ENCODE results near the gene CCDC85C.

The CCDC85C gene

DNA sequence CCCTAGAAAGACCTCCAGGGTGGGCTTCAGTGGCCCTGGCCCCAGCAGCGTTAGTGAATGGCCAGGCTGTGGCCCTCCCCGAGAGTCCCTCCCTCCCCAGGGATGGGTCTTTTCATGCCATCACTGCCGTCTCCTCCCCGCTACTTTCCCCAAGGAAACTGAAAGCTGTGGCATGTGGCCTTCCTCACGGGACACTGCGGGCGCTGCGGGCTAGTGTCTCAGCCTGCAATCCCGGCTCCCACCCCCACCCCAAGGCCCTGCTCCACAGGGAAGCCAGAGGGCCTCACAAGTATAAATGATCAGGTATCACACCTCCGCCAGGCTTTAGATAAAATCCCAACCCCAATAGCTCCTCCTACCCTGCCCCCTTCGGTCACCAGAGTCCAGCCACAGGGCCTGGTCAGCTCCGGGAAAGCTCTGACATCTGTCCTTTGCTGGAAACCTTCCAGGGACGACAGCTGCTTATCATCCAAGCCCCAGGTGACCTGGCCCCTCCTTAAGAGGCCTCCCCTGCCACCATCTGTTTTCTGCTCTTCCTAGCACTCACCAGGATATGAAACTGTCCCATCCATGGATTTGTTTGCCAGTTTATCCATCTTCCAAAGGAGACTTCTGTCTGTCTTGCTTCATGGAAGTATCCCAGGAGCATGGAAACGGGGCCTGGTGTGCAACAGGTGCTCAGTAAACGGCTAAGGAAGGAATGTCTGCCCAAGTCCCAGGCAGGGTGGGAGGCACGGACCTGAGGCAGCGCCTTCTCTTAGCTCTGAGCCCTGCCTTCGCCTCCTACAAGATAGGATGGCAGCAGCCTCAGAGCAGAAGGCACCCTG, 31.6 kb downstream of the CCDC85C start:
- DNase-seq (ENCODE audit: low read depth in 2 of 2) = no peak

GRCh38 chr14:99571303-99571986, 32.6 kb downstream of the CCDC85C start:
- no peak for DNase-seq (ENCODE audit: low read depth in 2 of 2)

DNA sequence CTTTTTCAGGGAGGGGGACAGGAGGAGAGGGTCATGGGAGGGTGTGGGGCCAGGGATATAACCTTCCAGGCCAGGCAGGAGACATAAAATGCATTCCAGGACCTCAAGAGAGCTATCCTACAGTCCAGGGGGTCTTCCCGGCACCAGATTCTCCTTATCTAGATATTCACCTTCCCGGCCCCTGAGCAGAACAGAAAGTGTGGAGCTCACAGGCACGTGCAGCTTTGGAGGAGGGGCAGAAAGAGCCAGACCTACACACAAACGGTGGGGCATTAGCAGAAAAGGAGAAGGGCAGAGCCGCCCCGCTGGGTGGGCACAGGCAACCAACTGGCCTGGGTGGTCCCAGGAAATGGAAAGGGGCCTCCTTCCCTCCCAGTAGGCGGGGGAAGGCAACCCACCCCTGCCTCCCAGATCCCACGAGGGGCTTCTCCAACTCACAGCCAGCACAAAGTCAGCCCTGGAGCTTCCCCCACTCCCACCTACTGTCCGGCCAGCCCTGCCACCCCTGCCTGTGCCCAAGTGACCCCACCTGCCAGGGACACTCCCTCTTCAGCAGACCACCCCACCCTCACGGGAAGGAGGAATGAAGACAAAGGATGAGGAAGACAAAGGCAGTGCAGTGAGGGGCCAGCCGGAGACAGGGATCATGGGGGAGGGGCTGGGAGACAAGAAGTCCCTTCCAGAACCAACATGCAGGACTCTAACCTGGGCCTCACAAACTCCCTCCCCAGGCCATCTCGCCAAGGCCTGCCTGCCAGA, 33.3 kb downstream of the CCDC85C start:
- DNase-seq (ENCODE audit: low read depth in 2 of 2) = no peak

DNA sequence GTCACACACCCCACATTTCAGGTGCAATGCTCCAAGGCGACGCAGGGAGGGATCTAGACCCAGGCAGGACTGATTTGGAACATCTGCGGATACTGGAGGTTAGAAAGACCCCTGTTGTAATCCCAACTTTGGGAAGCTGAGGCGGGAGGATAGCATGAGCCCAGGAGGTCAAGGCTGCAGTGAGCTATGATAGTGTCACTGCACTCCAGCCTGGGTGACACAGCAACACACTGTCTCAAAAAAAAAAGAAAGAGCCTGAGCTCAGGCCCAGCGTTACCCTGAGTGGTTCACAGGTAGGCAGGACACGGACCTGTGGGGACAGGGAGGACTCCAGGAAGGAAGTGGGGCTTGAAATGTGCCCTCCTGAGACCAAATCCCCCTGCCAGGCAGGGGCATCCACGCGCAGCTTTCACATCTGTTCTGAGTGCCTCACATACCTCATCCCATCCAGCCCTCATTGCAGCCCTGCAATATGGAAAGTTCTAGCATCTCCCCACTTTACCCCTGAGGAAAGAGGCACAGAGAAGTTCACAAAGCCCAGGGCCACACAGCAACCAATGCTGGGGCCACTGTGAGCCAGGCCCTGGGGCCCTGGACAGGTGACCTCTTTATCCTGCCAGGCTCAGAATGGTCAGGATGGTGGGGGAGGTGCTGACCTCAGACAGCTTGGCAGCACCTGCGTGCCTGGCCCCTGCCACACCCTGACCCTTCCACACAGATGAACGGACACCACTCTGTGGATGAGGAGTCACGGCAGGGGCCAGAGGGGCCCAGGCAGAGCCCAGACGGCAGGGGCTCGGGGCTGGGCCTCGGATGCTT, 34.1 kb downstream of the CCDC85C start:
- no peak for DNase-seq (ENCODE audit: low read depth in 2 of 2)

DNA sequence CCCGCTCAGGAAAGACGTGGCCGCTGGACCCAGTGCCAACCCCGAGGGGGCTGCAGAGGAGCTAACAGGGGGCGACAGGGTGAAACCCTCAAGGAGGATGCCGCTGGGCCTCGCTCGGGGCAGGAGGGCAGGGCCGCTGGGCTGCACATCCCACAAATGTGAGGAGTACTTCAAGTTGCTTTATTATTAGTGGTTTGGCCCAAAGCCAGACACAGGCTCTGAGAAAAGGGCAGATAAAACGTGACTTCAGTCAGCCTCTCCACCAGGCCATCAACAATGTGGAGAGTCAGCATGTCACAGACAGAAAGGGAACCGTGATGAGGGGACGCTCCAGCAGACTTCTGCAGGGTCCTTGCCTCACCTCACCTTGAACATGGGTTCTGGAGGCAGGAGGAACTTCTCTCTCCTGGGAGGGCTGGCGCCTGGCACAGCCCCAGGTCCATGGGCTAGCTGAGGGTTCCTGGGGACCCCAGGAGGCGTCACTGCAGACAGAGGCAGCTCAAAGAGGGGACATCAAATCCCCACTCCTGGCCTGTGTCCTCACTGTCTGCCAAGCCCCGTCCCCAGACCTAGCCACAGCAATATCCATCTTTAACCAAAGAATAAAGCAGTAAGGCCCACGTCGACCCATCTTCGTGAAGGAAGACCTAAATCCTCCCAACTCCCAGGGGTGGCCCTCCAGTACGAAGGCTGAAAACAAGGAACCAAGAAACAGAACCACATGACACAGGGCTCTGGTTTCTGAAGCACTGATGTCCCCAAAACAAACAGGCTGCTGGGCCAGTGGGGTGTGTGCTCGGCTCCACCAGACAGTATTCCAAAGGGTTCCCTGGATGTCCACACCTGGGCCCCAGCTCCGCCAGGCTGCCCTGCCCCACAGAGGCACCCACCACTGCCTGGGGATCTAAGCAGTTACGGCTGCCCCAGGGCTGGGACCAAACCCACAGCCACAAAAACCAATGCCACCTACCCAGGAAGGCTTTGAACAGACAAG, 35.1 kb downstream of the CCDC85C start:
- no peak for DNase-seq (ENCODE audit: low read depth in 2 of 2)

GRCh38 chr14:99566390-99567354, 37.3 kb downstream of the CCDC85C start:
- DNase-seq (ENCODE audit: low read depth in 2 of 2) = no peak

GRCh38 chr14:99566009-99566389, 38.0 kb downstream of the CCDC85C start:
- DNase-seq (ENCODE audit: low read depth in 2 of 2) = no peak

- no peak for DNase-seq (ENCODE audit: low read depth in 2 of 2)
Observed at GRCh38 chr14:99565383-99565782, 38.6 kb downstream of the CCDC85C start.

GRCh38 chr14:99564926-99565259, 39.1 kb downstream of the CCDC85C start:
- DNase-seq (ENCODE audit: low read depth in 2 of 2) = no peak

DNA sequence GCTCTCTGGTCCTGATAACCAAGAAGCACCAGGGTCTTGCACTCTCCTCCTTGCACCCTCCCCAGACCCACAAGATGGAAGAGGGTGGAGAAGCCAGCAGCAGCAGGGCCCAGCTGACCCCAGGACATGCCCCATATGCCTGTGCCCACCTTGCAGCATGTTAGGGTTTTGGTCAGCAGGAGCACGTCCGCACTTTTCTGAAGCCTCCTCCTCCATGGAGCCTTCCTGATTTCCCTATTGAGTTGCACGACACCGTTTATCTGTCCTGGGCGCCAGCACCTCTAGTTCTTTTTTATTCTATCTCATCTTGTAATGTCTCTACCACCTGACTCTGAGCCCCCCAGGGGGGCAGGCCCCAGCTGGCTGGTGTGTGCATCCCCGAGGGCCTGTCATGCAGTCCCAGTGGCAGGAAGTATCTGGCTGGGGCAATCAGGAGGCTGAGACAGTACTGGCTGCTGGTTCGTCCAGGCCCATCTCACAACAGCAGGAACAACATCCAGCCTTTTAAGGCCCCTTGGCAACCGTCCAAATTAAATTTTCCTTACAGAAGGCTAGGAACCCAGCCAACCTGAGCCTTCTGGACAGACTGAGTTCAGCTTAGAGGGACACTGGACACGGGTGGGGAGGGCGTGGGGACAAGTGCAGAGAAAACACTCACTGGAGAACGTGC, 39.6 kb downstream of the CCDC85C start:
- no peak for DNase-seq (ENCODE audit: low read depth in 2 of 2)

DNA sequence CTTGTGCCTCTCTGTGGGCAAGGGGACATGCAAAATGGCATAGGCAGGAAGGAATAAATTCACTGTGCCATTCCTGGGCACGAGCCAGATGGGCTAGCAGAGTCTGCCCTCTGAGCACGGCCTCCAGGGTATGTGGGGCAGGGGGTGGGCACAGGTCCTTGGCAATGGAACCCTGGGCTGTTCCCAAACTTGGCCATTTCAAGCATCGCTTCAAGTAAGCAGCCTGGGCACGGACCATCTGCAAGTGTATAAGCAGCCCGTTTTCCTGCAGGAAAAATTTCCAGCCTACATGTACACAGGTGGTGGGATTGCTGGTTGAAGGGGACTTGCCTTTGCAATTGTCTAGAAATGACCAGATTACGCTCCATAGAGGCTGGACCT, 40.3 kb downstream of the CCDC85C start:
- no peak for DNase-seq (ENCODE audit: low read depth in 2 of 2)

GRCh38 chr14:99562856-99563748, 40.9 kb downstream of the CCDC85C start:
- DNase-seq (ENCODE audit: low read depth in 2 of 2) = no peak

DNA sequence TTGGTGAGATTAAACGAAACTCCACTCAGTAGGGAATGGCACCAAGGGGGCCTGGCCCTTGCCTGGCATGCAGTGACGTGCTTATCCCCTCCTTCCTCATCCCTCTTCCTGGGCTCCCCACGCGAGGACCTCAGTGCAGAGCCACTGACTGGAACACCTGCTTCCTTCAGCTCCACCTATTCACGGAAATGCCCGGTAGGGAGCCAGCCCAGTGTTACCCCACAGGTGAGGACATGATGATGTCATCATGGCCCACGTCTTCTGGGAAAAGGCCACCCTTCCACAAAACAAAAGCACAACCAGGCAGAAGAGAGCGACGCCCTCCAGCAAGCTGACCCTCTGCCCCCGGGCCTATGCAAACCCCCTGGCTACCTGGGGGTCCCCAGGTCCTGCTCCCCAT, 42.1 kb downstream of the CCDC85C start:
- DNase-seq (ENCODE audit: low read depth in 2 of 2) = no peak

- DNase-seq (ENCODE audit: low read depth in 2 of 2) = no peak
Observed at GRCh38 chr14:99560922-99561683, 42.9 kb downstream of the CCDC85C start.

GRCh38 chr14:99560403-99560802, 43.6 kb downstream of the CCDC85C start:
- no peak for DNase-seq (ENCODE audit: low read depth in 2 of 2)

- no peak for DNase-seq (ENCODE audit: low read depth in 2 of 2)
Observed at GRCh38 chr14:99559286-99559990, 44.6 kb downstream of the CCDC85C start.

Data from activated CD8-positive, alpha-beta memory T cell treated with anti-CD3 and anti-CD28 coated beads for 4 hours (primary cell).